Astrocyte of the cerebellum (primary cell): ENCODE results near the gene ARMC9.

Source experiments
- DNase-seq: peaks from one replicate; pipeline ENCODE4 v3.0.0-alpha.2; 2011; ENCODE audit warnings: low read depth
- H3K4me3 ChIP-seq: 2 replicates; pipeline ENCODE4 v1.5.1; 2011; ENCODE audit warnings: mild to moderate bottlenecking, low read depth, low read length, moderate library complexity
- CTCF ChIP-seq: IDR thresholded peaks from 2 replicates; pipeline ENCODE4 v1.5.1; 2012; ENCODE audit warnings: low read length, low read depth, moderate library complexity, mild to moderate bottlenecking; ENCODE audit errors: missing control alignments
- in situ Hi-C: cut with HindIII; loops from 2 replicates; pipeline ENCODE4 v1.10.0; 2017; ENCODE audit warnings: low sequenced_read_pairs

The ARMC9 gene

GRCh38 chr2:231336700-231337099 lies 138.3 kb downstream of the ARMC9 start:
- H3K4me3 ChIP-seq: no peak overlapping the region
- TF ChIP-seq CTCF: no peak
- DNase-seq: no peak
- in situ Hi-C loops: no loop called here

GRCh38 chr2:231337807-231338759 lies 139.7 kb downstream of the ARMC9 start:
- H3K4me3 ChIP-seq: no peak overlapping the region
- TF ChIP-seq CTCF: no peak
- DNase-seq: no peak
- in situ Hi-C loops: no loop called here

- no peak for DNase-seq
- H3K4me3 ChIP-seq: no peak overlapping the region
- in situ Hi-C loops: no loop called here
- TF ChIP-seq CTCF: no peak
These were observed 140.9 kb downstream of the ARMC9 start for GRCh38 chr2:231339316-231339715.

- in situ Hi-C loops: no loop called here
- no peak for DNase-seq
- no peak for TF ChIP-seq CTCF
These were observed 142.7 kb downstream of the ARMC9 start for GRCh38 chr2:231341100-231341499.

GRCh38 chr2:231342061-231342711 lies 143.8 kb downstream of the ARMC9 start:
- no peak overlapping the region for H3K4me3 ChIP-seq
- in situ Hi-C loops: no loop called here
- TF ChIP-seq CTCF: no peak
- DNase-seq: no peak

More at GRCh38 chr2:231341100-231341499, 142.7 kb downstream of the ARMC9 start:
- H3K4me3 ChIP-seq: no peak overlapping the region

- DNase-seq: no peak
- in situ Hi-C loops: no loop called here
- no peak overlapping the region for H3K4me3 ChIP-seq
- no peak for TF ChIP-seq CTCF
These were observed 144.7 kb downstream of the ARMC9 start for GRCh38 chr2:231343006-231343710.
